Liver (tissue), 9 donors: ENCODE results near the gene EML4. TPM values are rescaled to one million over a fixed set of nuclear protein-coding genes. Genes with fewer than 3 reads are reported as not detected.

Experiments
- DNase-seq: peaks from one replicate; pipeline ENCODE4 v3.0.0-alpha.2; 2017; ENCODE audit warnings: low spot score
- H3K27ac ChIP-seq, 2 donors: one replicate each; pipeline ENCODE4 v1.7.0; 2013; ENCODE audit warnings: inconsistent platforms in 2 of 2, low read length in 2 of 2, control low read depth in 1 of 2, low read depth in 1 of 2, mild to moderate bottlenecking in 1 of 2
- H3K27me3 ChIP-seq, 4 donors: one replicate each; pipeline versions ENCODE4 v1.6.1 to v1.7.0; 2013; ENCODE audit warnings: low read length in 3 of 4, inconsistent platforms in 1 of 4, mild to moderate bottlenecking in 1 of 4, moderate library complexity in 1 of 4; ENCODE audit not compliant: control insufficient read depth in 4 of 4, insufficient read depth in 4 of 4
- H3K36me3 ChIP-seq, 4 donors: one replicate each; pipeline versions ENCODE4 v1.6.1 to v1.7.0; 2013; ENCODE audit warnings: low read length in 3 of 4, mild to moderate bottlenecking in 3 of 4, low read depth in 1 of 4, moderate library complexity in 1 of 4; ENCODE audit not compliant: control insufficient read depth in 4 of 4, insufficient read depth in 3 of 4
- H3K4me1 ChIP-seq, 4 donors: one replicate each; pipeline versions ENCODE4 v1.6.1 to v1.7.0; 2013; ENCODE audit warnings: low read length in 3 of 4, mild to moderate bottlenecking in 3 of 4, moderate library complexity in 1 of 4; ENCODE audit not compliant: control insufficient read depth in 4 of 4, insufficient read depth in 4 of 4
- H3K4me3 ChIP-seq, 3 donors: one replicate each; pipeline versions ENCODE4 v1.6.1 to v1.7.0; 2013; ENCODE audit warnings: low read length in 3 of 3, control low read depth in 1 of 3, low read depth in 1 of 3, mild to moderate bottlenecking in 1 of 3
- H3K9ac ChIP-seq, 2 donors: one replicate each; pipeline ENCODE4 v1.7.0; 2013; ENCODE audit warnings: low read length in 2 of 2, mild to moderate bottlenecking in 2 of 2, moderate library complexity in 2 of 2, control low read depth in 1 of 2, low read depth in 1 of 2
- H3K9me3 ChIP-seq, 4 donors: one replicate each; pipeline versions ENCODE4 v1.6.1 to v1.7.0; 2013; ENCODE audit warnings: low read length in 3 of 4; ENCODE audit not compliant: control insufficient read depth in 4 of 4
- EGR1 ChIP-seq, 2 donors: IDR thresholded peaks; 2 replicates each; pipeline ENCODE4 v1.6.1; 2016 to 2018; ENCODE audit warnings: antibody characterized with exemption in 2 of 2, low read depth in 2 of 2
- FOXA1 ChIP-seq: IDR thresholded peaks from 2 replicates; pipeline ENCODE4 v1.6.1; 2016; ENCODE audit warnings: antibody characterized with exemption
- FOXA2 ChIP-seq: IDR thresholded peaks from 2 replicates; pipeline ENCODE4 v1.6.1; 2016; ENCODE audit warnings: antibody characterized with exemption
- GABPA ChIP-seq, 2 donors: IDR thresholded peaks in 1 of 2; conservative IDR thresholded peaks in 1 of 2; 2 replicates each; pipeline ENCODE4 v1.6.1; 2016; ENCODE audit warnings: antibody characterized with exemption in 2 of 2, mild to moderate bottlenecking in 1 of 2, moderate library complexity in 1 of 2
- HNF4A ChIP-seq, 2 donors: conservative IDR thresholded peaks; 2 replicates each; pipeline ENCODE4 v1.6.1; 2016; ENCODE audit warnings: antibody characterized with exemption in 2 of 2, mild to moderate bottlenecking in 2 of 2
- HNF4G ChIP-seq: IDR thresholded peaks from 2 replicates; pipeline ENCODE4 v1.6.1; 2016; ENCODE audit warnings: antibody characterized with exemption
- JUND ChIP-seq, 2 donors: IDR thresholded peaks; 2 replicates each; pipeline ENCODE4 v1.6.1; 2016; ENCODE audit warnings: antibody characterized with exemption in 2 of 2
- NR2F2 ChIP-seq: IDR thresholded peaks from 2 replicates; pipeline ENCODE4 v1.6.1; 2016; ENCODE audit warnings: antibody characterized with exemption
- RAD21 ChIP-seq, 2 donors: IDR thresholded peaks; 2 replicates each; pipeline ENCODE4 v1.6.1; 2016; ENCODE audit warnings: antibody characterized with exemption in 2 of 2, mild to moderate bottlenecking in 2 of 2
- RXRA ChIP-seq, 2 donors: IDR thresholded peaks; 2 replicates each; pipeline ENCODE4 v1.6.1; 2017 to 2018; ENCODE audit warnings: antibody characterized with exemption in 2 of 2, mild to moderate bottlenecking in 1 of 2
- SP1 ChIP-seq: IDR thresholded peaks from 2 replicates; pipeline ENCODE4 v1.6.1; 2018; ENCODE audit warnings: antibody characterized with exemption, mild to moderate bottlenecking
- TAF1 ChIP-seq: conservative IDR thresholded peaks from 2 replicates; pipeline ENCODE4 v1.6.1; 2016; ENCODE audit warnings: antibody characterized with exemption, mild to moderate bottlenecking
- YY1 ChIP-seq: IDR thresholded peaks from 2 replicates; pipeline ENCODE4 v1.6.1; 2016; ENCODE audit warnings: antibody characterized with exemption, mild to moderate bottlenecking
- WGBS: extraction: QIAGEN DNeasy Blood & Tissue Kit; methylation state at CpG from one replicate; pipeline ENCODE4 v1.1.7; 2013; 5-methylcytosine and 5-hydroxymethylcytosine counted together
- polyA plus RNA-seq, 2 donors: library from polyadenylated mRNA; stranded (reverse) in 1 of 2; unstranded in 1 of 2; fragments of 200-250 nt in 1 of 2; fragments of >200 nt in 1 of 2; fragmentation: Nextera tagmentation in 1 of 2; extraction: Ambion mirVana in 1 of 2; gene quantifications; one replicate each; pipeline versions ENCODE4 v1.2.1 to v1.2.3, GENCODE V29; 2013 to 2015
- total RNA-seq, 2 donors: library from RNA; depleted of rRNA; stranded (reverse); fragments of >200 nt; gene quantifications; one replicate each; pipeline ENCODE4 v1.2.3, GENCODE V29; 2014
- TF ChIP-seq, protein P1 (sequence below): IDR thresholded peaks from 2 replicates; pipeline ENCODE4 v1.6.1; 2016; ENCODE audit warnings: antibody characterized with exemption
- TF ChIP-seq, protein P2 (sequence below): IDR thresholded peaks from 2 replicates; pipeline ENCODE4 v1.6.1; 2016; ENCODE audit warnings: antibody characterized with exemption, mild to moderate bottlenecking
- TF ChIP-seq, protein P3 (sequence below): fragments of 150-350 bp; IDR thresholded peaks from 2 replicates; pipeline ENCODE4 v1.5.1; 2017; ENCODE audit warnings: improper control_type of control experiment, low read depth, low read length; ENCODE audit not compliant: missing input control
- TF ChIP-seq, protein P4 (sequence below): IDR thresholded peaks from 2 replicates; pipeline ENCODE4 v1.6.1; 2016; ENCODE audit warnings: antibody characterized with exemption
- TF ChIP-seq, protein P5 (sequence below): IDR thresholded peaks from 2 replicates; pipeline ENCODE4 v1.6.1; 2016; ENCODE audit warnings: antibody characterized with exemption
- donor health status: healthy.
- donor health status: healthy.
- donor health status: healthy.
- donor health status: healthy.
- donor health status: healthy.

Gene EML4
- total and polyA plus RNA-seq, 4 donors = 12.8 to 49.6 (median 34.8) TPM

DNA sequence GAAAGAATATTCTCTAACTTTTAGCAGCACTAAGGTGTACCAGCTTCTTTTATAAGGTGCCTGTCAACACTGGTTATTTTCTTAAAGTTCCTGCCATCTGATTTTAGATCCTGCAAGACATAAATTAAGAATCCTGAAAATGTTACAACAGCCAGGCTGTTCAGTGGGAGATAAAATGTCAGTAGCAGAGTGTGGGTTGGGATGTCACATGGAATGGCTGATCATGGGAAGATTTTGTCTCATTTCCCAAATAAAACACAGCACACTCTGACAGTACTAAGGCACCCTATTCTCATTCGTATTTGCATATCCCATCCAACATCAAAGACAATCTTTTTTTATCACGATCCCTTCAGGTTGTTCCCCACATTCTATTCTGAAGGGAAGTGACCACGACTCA lies 194.3 kb downstream of the EML4 start:
- Histone ChIP-seq H3K27me3 (no peaks in the 10 kb centered on the region), H3K4me3 (no peak overlapping the region), H3K9ac (no peak overlapping the region), H3K36me3 (no peaks in the 10 kb centered on the region), H3K27ac (no peak overlapping the region), H3K4me1 (peaks cover 4 to 31% (median 24%) of the 10 kb centered on the region in 4 donors), H3K9me3 (no peaks in the 10 kb centered on the region)
- no peak for DNase-seq
- TF ChIP-seq RAD21 (IDR thresholded peaks at IDR 0.05) (no peak), HNF4A (conservative IDR thresholded peaks at IDR 0.05) (no peak), RXRA (IDR thresholded peaks at IDR 0.05) (no peak), HNF4G (no peak), FOXA2 (no peak), TAF1 (no peak), YY1 (no peak), GABPA (IDR thresholded peaks at IDR 0.05 in 1 of 2, conservative IDR thresholded peaks at IDR 0.05 in 1 of 2) (no peak), FOXA1 (no peak), SP1 (no peak), JUND (IDR thresholded peaks at IDR 0.05) (no peak), EGR1 (IDR thresholded peaks at IDR 0.05; ENCODE audit: low read depth in 2 of 2) (no peak), NR2F2 (no peak)
- TF ChIP-seq, protein P1, sequence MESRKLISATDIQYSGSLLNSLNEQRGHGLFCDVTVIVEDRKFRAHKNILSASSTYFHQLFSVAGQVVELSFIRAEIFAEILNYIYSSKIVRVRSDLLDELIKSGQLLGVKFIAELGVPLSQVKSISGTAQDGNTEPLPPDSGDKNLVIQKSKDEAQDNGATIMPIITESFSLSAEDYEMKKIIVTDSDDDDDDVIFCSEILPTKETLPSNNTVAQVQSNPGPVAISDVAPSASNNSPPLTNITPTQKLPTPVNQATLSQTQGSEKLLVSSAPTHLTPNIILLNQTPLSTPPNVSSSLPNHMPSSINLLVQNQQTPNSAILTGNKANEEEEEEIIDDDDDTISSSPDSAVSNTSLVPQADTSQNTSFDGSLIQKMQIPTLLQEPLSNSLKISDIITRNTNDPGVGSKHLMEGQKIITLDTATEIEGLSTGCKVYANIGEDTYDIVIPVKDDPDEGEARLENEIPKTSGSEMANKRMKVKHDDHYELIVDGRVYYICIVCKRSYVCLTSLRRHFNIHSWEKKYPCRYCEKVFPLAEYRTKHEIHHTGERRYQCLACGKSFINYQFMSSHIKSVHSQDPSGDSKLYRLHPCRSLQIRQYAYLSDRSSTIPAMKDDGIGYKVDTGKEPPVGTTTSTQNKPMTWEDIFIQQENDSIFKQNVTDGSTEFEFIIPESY = no peak
- TF ChIP-seq, protein P2, sequence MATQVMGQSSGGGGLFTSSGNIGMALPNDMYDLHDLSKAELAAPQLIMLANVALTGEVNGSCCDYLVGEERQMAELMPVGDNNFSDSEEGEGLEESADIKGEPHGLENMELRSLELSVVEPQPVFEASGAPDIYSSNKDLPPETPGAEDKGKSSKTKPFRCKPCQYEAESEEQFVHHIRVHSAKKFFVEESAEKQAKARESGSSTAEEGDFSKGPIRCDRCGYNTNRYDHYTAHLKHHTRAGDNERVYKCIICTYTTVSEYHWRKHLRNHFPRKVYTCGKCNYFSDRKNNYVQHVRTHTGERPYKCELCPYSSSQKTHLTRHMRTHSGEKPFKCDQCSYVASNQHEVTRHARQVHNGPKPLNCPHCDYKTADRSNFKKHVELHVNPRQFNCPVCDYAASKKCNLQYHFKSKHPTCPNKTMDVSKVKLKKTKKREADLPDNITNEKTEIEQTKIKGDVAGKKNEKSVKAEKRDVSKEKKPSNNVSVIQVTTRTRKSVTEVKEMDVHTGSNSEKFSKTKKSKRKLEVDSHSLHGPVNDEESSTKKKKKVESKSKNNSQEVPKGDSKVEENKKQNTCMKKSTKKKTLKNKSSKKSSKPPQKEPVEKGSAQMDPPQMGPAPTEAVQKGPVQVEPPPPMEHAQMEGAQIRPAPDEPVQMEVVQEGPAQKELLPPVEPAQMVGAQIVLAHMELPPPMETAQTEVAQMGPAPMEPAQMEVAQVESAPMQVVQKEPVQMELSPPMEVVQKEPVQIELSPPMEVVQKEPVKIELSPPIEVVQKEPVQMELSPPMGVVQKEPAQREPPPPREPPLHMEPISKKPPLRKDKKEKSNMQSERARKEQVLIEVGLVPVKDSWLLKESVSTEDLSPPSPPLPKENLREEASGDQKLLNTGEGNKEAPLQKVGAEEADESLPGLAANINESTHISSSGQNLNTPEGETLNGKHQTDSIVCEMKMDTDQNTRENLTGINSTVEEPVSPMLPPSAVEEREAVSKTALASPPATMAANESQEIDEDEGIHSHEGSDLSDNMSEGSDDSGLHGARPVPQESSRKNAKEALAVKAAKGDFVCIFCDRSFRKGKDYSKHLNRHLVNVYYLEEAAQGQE = no peak
- TF ChIP-seq, protein P3, sequence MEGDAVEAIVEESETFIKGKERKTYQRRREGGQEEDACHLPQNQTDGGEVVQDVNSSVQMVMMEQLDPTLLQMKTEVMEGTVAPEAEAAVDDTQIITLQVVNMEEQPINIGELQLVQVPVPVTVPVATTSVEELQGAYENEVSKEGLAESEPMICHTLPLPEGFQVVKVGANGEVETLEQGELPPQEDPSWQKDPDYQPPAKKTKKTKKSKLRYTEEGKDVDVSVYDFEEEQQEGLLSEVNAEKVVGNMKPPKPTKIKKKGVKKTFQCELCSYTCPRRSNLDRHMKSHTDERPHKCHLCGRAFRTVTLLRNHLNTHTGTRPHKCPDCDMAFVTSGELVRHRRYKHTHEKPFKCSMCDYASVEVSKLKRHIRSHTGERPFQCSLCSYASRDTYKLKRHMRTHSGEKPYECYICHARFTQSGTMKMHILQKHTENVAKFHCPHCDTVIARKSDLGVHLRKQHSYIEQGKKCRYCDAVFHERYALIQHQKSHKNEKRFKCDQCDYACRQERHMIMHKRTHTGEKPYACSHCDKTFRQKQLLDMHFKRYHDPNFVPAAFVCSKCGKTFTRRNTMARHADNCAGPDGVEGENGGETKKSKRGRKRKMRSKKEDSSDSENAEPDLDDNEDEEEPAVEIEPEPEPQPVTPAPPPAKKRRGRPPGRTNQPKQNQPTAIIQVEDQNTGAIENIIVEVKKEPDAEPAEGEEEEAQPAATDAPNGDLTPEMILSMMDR = no peak
- TF ChIP-seq, protein P4, sequence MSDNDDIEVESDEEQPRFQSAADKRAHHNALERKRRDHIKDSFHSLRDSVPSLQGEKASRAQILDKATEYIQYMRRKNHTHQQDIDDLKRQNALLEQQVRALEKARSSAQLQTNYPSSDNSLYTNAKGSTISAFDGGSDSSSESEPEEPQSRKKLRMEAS = no peak
- TF ChIP-seq, protein P5, sequence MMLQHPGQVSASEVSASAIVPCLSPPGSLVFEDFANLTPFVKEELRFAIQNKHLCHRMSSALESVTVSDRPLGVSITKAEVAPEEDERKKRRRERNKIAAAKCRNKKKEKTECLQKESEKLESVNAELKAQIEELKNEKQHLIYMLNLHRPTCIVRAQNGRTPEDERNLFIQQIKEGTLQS = no peak
- WGBS = 87% methylated on average over 3 of the region's 3 CpGs
